Ureter (tissue), 1 donor: ENCODE measurements around the gene TNS3. TPM values are rescaled to one million over a fixed set of nuclear protein-coding genes. Genes with fewer than 3 reads are reported as not detected.

Experiments used
- DNase-seq: peaks from one replicate; pipeline ENCODE4 v3.0.0-alpha.2; 2020; ENCODE audit warnings: low spot score
- total RNA-seq: library from RNA; stranded (reverse); gene quantifications from one replicate; pipeline ENCODE4 v1.2.4, GENCODE V29; 2023
- donor health status: DM: yes; HTN: yes; CAD: no.

The TNS3 gene
- total RNA-seq, 1 donor from 2014 or later, result 48.7 TPM

DNA sequence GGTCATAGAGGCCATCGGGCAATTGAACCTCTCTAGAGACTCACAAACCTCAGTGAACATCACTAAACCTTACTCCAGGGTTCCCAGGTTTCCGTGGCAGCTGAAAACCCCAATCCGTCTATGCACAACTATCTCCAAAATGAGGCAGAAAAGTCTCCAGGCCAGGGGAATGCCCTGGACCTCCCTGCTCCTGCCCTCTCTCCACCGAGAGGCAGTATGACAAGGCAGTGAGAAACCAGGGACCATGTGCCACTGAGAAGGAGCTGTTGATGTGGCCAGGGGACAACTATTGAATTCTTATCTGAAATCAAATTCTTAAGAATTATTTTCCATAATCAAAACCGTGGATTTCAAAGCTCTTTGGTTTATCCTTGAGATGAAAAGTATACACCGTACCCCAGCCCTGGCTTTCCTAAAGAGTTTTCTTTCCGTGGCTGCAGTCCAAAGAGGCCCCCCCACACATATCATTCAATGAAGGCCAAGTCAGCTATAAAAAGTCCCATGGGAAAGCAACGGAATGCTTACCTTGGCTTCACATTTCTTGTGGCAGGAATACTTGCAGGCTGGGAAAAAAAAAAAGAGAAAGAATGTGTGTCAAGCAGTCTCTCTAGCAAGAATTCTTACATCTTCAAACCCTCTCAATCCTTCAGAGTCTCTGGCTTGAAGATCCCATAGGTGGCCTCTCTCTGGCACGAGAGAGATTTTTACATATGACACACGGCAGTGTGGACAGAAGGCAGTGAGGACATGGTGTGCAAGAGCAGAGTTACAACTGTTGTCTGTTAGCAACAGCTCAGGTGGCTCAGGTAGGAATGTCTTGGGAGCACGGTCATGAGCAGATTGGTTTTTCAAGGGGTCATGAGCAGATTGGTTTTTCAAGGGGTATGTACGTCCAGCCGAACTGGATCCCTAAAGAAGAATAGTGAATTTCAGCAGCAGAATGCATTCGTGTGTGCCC, 75.2 kb downstream of the TNS3 start:
- DNase-seq, result no peak

DNA sequence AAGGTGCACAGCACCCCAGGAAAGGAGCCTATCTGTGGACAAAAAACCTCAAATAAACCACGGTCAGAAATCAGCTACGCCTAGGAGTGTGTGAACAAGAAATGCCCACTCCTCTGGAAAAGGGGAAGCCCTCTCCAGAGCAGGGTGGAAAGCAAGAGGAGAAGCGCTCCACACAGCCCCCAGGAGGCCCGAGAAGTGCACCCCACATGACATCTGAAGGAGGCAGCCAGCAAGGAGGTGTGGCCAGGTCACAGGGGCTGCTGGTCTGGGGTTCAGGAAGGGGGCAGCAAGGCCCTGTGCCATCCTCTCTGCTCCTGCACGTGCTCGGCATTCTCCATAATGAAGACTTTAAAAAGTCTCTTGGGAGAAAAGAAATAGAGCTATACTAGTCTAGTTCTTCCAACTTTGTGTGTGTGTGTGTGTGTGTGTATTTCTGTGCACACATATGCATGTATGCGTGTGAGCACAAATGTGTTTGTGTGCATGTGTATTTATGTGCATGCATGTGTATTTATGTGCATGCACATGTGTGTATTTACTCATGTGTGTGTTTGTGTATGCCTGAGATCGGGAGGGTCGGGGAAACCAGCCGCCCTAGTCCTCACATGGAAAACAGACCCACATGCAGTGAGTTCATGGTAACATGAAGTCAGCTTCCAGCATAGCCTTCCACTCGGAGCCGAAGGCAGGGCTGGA, 76.5 kb downstream of the TNS3 start:
- DNase-seq, result no peak

DNA sequence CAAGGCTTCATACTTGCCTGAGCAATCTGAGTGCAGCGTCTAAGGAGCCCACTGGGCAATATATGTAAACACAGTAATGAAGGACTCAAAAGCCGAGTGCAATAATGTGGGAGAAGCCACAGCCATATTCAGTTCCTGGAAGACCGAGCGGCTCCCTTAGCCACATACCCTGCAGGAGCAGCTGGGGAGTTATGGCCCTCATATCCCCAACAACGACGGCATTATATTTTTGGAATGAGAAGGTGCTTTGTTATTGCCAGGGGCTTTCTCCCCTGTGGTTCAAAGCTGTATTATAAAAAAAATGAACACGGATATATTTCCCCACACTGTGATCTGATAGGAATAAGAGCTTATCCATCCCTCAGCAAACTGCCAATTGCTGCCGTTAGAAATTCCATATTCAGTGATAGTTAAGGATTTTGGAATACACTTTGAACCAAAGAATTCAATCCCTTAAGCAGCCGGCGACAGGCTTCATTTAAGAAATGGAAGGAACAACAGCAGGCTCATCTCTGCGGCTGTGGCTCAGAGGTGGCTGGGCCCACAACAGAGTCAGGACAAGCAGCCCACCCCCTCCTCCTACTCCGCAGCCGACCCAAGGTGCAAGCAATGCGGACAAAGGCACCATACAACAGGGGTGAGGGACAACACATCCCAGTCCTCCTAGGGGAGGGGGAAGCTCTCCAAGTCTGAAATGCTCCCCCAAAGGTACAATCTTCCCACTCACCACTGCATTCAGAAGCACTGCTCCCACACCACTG, 77.2 kb downstream of the TNS3 start:
- DNase-seq, result no peak

DNA sequence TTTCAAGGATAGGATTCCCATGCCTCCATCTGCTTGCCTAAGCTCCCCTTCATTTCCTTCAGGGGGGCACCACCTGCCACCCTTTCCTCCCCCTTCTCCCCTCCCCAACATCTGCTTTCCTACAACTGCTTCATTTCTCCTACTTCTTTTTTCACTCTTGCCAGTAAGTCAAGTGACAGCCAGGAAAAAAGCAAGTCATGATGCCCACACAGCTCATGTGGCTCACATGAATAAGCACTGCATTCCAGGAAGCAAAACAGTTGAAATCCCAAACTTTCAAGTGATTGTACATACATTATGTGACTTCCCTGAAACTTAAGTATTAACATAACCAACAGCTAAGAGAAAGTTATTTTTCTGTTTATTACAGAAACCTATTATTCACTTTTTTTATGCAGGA, 78.6 kb downstream of the TNS3 start:
- no peak for DNase-seq

- DNase-seq, result no peak
These were observed 79.6 kb downstream of the TNS3 start for GRCh38 chr7:47502240-47502877.

DNA sequence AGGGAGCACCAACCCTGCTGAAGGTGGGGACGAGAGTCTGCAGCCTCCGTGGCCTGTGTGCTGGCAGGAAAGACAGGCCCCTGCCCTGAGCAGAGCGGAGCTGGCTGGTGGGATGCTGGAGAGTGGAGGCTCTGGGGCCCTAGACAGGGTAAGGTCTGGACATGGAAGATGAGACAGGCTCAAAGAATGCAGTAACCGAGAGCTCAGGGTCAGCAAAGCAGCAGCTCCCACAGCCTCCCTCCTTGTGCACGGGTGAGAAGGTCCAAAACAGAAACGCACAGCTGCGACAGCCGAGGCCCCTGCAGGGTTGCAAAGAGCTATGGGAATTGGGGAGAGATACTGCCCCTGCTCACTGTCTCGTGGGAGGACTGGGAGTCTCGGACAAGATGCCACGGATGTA, 80.5 kb downstream of the TNS3 start:
- no peak for DNase-seq

- no peak for DNase-seq
These were observed 81.8 kb downstream of the TNS3 start for GRCh38 chr7:47500103-47500563.

DNA sequence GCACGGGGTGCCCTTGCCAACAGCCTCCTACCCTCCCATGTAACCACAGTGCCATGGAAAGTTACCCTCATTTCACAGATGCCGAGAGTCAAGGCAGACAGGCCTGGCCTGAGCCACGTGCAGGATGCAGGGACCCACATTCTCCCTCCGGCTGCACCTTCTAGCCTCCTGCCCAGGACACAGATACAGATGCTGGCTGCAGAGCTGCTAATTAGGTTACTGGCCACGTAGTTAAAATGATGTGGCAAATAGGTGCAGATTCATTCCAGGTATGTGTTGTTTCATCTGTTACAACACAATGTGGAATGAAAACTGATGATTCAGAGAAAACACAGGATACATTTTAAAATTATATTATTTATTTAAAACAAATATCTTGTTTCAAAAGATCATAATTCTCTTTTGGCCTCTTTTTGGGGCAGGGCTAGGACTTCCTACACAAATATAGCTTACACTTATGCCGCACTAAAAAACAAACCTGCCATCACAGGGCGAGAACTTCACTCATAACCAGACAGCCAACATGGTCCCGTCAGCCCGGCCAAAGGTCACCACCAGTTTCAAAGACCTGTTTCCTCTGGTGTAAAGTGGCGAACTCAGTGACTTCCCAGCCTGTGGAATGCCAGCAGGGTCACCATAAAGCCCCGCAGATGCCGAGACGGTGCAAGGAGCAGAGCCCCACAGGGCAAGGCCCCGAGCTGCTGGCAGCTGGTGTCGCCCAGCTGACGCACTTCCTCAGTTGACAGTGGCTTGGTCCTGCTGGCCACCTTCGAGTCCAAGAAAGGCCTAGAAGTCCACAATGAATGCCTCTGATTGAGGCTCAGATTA, 83.5 kb downstream of the TNS3 start:
- no peak for DNase-seq

GRCh38 chr7:47497367-47498096, 84.4 kb downstream of the TNS3 start:
- DNase-seq, result no peak

DNA sequence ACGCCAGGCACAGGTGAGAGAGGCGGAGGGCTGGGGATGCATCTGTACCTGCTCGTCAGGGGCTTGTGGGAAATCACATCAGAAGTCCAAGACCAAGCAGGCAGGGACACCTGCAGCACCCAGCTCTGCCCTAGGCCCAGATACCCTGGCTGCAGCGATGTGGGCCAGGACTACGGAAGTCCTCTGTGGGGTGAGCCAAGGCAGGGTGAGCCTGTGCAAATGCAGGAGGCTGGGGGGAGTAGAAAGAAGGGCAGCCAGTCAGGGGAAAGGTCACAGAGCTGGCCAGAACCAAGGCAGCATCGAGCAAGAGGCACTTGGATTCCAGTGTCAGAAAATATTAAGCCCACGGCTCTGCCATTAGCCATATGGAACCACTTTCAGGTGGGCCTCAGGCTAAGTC, 85.2 kb downstream of the TNS3 start:
- DNase-seq, result no peak

- DNase-seq, result no peak
These were observed 85.8 kb downstream of the TNS3 start for GRCh38 chr7:47496056-47496665.

- no peak for DNase-seq
These were observed 87.7 kb downstream of the TNS3 start for GRCh38 chr7:47493976-47494911.

DNA sequence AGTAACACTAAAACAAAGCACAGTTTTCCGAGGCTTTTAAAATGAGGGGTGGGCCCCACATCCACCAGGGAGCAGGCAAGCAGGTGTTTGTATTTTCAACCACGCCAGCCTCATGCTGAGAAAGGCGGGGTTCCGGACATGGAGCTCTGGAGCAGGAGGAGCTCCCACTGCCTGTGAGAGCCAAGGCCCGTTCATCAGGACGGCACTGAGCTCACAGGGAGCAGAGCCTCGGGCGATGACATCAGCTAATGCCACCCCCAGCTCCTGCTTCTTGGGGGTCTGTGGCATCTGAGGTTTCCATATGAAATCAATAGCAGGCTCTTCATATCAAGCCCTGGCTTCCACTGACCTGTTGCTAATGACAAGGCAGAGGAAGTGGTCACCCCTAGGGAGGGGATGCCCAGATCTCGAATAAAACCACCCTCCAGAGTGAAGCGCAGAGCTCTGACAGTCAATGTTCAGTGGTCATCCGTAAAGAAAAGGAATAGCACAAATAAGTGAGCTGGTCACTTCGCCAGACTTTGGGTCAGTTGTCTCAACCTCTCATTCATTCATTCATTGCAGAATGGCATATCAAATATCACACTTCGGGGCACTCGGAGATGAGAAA, 89.1 kb downstream of the TNS3 start:
- DNase-seq, result no peak

- no peak for DNase-seq
These were observed 91.2 kb downstream of the TNS3 start for GRCh38 chr7:47490501-47491265.

- no peak for DNase-seq
These were observed 92.3 kb downstream of the TNS3 start for GRCh38 chr7:47489624-47490023.

DNA sequence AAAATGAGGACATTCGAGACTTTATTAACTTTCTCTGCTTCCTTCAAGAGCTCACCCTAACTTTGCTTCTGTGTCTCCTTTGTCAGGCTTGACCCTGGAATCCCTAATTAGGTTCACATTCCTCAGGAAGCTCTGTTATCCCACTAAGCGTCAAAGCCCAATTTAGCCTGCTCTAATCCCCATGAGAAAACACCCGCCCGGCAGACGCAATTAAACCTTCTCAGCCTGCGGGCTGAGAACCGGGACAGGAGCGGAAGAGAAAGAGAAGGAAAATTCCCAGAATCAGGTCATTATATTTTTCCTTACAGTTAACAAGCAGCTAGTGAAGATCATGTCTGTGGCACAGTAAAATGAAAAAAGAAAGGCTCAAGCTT, 93.0 kb downstream of the TNS3 start:
- DNase-seq, result no peak

DNA sequence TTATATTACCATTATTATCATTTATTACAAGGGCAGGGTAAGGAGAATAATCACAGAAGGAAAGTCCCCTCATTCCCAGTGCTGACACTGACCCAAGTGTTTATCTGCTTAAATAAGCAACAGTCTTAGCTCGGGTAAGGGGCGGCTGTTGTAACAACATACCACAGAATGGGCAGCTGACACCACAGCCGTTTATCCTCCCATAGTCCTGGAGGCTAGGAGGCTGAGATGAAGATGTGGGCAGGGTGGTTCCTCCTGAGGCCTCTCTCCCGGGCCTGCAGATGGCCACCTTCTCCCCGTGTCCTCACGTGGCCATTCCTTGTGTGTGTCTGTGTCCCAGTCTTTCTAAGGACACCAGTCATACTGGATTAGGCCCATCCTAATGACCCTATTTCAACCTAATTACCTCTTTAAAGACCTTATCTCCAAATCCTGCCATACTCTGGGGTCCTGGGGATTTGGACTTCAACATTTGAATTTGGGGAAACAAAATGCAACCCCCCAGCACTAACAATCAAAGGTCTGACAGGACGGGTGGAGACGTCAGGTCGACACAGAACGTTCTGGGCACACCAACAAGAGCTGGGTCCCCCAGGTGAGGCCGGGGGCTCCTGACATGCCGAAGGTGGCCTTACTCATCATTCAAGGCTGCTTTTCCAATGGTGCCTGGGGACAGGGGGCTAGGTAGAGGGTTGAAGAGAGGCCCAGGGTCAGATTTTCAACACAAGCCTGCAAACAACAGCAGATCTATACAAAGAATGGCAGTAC, 93.5 kb downstream of the TNS3 start:
- no peak for DNase-seq
